GM19397 (cell line): ENCODE data around the gene KDM4D.
"Not testable (repeated sequence)": the region's sequence is repeated elsewhere in the genome, so short reads cannot be mapped to it uniquely, and the experiment has no call there.

Source experiments
- ATAC-seq: cut with Tn5 transposase; IDR thresholded peaks from one replicate; pipeline ENCODE4 v1.9.1; 2021; ENCODE audit warnings: mild to moderate bottlenecking, moderate library complexity; ENCODE audit not compliant: unreplicated experiment

The KDM4D gene

DNA sequence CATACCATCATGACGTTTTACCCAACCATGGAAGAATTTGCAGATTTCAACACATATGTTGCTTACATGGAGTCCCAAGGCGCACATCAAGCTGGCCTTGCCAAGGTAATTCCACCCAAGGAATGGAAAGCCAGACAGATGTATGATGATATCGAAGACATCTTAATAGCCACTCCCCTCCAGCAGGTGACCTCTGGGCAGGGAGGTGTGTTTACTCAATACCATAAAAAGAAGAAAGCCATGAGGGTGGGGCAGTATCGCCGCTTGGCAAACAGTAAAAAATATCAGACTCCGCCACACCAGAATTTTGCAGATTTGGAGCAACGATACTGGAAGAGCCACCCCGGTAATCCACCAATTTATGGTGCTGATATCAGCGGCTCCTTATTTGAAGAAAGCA is 52.1 kb downstream of the KDM4D start:
- ATAC-seq: not testable (repeated sequence)

DNA sequence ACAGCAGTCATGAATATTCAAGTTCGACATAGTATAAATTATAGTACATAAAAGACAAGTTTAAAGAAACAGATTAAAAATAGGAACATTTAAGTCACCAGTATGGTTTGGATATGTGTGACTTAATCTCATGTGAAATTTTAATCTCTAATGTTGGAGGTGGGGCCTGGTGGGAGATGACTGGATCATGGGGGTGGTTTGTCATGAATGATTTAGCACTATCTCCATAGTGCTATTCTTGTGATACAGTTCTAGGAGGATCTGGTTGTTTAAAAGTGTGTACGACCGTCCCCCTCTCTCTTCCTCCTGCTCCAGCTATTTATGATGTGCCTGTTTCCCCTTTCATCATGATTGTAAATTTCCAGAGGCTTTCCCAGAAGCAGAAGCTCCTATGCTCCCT is 54.8 kb downstream of the KDM4D start:
- ATAC-seq: no peak

DNA sequence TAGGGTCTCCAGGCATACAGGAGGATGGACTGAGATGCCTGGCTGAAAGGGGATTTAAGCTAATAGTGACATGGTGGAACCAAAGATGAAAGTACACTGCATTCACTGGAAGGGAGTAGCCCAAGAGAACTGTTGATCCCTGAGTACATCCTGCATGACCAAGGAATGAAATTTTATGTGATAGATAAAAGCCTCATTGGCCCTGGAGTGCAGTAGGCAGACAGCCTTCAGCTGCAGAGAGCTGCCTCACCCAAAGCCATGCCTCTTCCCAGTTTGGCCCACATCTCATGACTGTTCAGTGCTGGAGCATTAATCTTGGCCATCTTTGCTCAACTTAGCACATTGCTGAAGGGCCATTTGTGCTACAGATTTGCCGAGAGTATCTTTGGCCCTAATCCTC is 59.5 kb downstream of the KDM4D start:
- no peak for ATAC-seq

DNA sequence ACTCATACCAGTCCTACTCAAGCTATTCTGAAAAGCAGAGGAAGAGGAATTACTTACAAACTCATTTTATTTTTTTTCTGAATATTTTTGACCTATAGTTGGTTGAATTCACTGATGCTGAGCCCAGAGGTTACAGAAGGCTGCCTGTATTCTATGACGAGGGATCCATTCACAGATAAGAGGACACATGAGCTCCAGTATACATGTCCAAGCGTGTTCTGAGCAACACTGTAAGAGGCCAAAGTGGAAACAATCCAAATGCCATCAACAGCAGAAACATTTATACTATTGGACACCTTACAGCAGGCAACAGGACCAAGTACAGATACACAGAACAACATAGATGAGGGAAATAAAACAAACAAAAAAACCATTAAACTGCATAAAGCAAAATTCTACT is 61.8 kb downstream of the KDM4D start:
- no peak for ATAC-seq

DNA sequence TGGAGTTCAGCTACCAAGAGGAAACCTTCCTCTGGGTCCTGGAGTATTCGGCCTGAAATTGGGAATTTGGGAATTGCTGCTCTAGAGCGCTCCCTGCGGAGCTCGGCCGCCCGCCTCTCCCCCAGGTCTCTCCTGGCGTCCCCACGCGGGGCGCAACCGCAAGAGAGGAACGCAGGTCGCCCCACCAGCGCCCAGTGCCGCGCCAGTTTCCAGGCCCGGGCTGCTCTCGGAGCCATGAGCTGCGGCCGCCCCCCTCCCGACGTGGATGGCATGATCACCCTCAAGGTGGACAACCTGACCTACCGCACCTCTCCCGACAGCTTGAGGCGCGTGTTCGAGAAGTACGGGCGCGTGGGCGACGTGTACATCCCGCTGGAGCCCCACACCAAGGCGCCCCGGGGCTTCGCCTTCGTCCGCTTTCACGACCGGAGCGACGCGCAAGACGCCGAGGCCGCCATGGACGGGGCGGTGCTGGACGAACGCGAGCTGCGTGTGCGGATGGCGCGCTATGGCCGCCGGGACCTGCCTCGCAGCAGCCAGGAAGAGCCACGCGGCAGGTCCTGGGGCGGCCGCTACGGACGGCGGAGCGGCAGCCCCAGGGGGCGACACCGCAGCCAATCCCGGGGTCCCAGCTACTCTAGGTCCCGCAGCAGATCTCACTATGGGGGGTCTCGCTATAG is 64.0 kb downstream of the KDM4D start:
- ATAC-seq: not testable (repeated sequence)

- no peak for ATAC-seq
Measured at GRCh38 chr11:95042239-95042638, 68.7 kb downstream of the KDM4D start.

- ATAC-seq: no peak
Measured at GRCh38 chr11:95042906-95043305, 69.4 kb downstream of the KDM4D start.

GRCh38 chr11:95044010-95044409 is 70.5 kb downstream of the KDM4D start:
- ATAC-seq: no peak

DNA sequence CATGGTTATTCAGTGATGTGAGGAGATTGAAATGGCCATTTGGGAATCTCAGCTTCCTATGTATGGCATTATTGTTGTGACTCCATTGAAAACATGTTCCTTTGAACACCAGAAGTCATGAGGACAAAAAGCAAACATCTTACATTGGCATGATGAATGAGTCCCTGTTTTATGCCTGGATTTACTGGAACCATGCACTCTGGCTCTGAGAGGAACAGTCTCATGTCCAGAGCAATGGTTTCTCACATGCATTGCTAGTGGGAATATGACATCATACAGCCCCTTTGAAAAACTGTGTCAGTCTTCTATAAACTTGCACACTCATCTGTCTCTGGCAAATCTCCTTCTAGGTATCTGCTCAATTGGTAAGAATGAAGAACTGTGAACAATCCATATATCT is 72.3 kb downstream of the KDM4D start:
- ATAC-seq: no peak
